KMS-11 (cell line): ENCODE results near the gene MRPS22.

ENCODE experiments used
- H2AFZ ChIP-seq: fragments of 200-600 bp; sonication (generic); 2 replicates; pipeline ENCODE4 v1.6.1; 2016; ENCODE audit warnings: antibody characterized with exemption, mixed run types, low read depth
- H3K27ac ChIP-seq: fragments of 200-600 bp; sonication (generic); 2 replicates; pipeline ENCODE4 v1.6.1; 2016; ENCODE audit warnings: mild to moderate bottlenecking, mixed run types
- H3K27me3 ChIP-seq: fragments of 200-600 bp; sonication (generic); 2 replicates; pipeline ENCODE4 v1.6.1; 2017; ENCODE audit warnings: mild to moderate bottlenecking, low read depth, mixed run types, moderate library complexity; ENCODE audit not compliant: insufficient read depth
- H3K36me3 ChIP-seq: fragments of 200-600 bp; sonication (generic); 2 replicates; pipeline ENCODE4 v1.6.1; 2017; ENCODE audit warnings: mild to moderate bottlenecking, mixed run types; ENCODE audit not compliant: insufficient read depth
- H3K4me1 ChIP-seq: fragments of 200-600 bp; sonication (generic); 2 replicates; pipeline ENCODE4 v1.6.1; 2016; ENCODE audit warnings: mild to moderate bottlenecking, low read depth, mixed run types; ENCODE audit not compliant: poor library complexity, severe bottlenecking
- H3K4me2 ChIP-seq: fragments of 200-600 bp; sonication (generic); 2 replicates; pipeline ENCODE4 v1.7.0; 2016; ENCODE audit warnings: mild to moderate bottlenecking, mixed run types
- H3K4me3 ChIP-seq: fragments of 200-600 bp; sonication (generic); IDR thresholded peaks from 2 replicates; pipeline ENCODE4 v1.6.1; 2017; ENCODE audit warnings: low read depth, low read length, mixed read lengths; ENCODE audit not compliant: insufficient read depth
- H3K79me2 ChIP-seq: fragments of 200-600 bp; sonication (generic); 2 replicates; pipeline ENCODE4 v1.6.1; 2016; ENCODE audit warnings: low read depth, mixed run types; ENCODE audit not compliant: insufficient read depth
- H3K9ac ChIP-seq: fragments of 200-600 bp; sonication (generic); 2 replicates; pipeline ENCODE4 v1.6.1; 2016; ENCODE audit warnings: mild to moderate bottlenecking, mixed run types
- H4K20me1 ChIP-seq: fragments of 200-600 bp; sonication (generic); 2 replicates; pipeline ENCODE4 v1.6.1; 2016; ENCODE audit warnings: mild to moderate bottlenecking, mixed run types; ENCODE audit not compliant: insufficient read depth
- CTCF ChIP-seq: fragments of 200-600 bp; sonication (generic); conservative IDR thresholded peaks from 2 replicates; pipeline ENCODE4 v1.6.1; 2017; ENCODE audit warnings: low read depth, mild to moderate bottlenecking, antibody characterized with exemption, low read length, moderate library complexity, mixed read lengths

The MRPS22 gene

DNA sequence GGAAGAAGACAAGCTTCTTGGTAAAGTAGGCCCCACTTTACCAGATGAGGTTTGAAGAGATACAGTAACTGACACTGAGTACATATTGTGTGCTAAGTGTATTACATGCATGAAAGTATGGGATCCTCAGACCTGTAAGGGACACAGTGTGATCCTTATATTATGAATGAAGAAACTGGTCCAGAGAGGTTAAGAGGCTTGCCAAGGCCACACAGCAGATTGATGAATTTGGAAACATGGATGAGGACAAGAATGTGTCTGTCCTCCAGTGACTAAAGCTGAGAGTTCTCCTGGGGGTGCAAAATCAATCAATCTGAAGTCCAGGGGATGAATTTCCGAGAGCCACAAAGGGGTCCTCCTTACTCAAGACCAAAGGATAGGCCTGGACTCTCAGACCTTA is 31.4 kb upstream of the MRPS22 start:
- Histone ChIP-seq H3K79me2 (no peaks in the 10 kb centered on the region), H3K4me1 (no peaks in the 10 kb centered on the region), H2AFZ (no peak overlapping the region), H4K20me1 (no peaks in the 10 kb centered on the region), H3K36me3 (no peaks in the 10 kb centered on the region), H3K27ac (no peak overlapping the region), H3K4me3 (no peak overlapping the region), H3K4me2 (no peak overlapping the region), H3K27me3 (no peaks in the 10 kb centered on the region), H3K9ac (no peak overlapping the region)
- no peak for TF ChIP-seq CTCF

- no peaks in the 10 kb centered on the region for H3K4me1 ChIP-seq
- no peaks in the 10 kb centered on the region for H4K20me1 ChIP-seq
- H3K9ac ChIP-seq: no peak overlapping the region
- H3K4me2 ChIP-seq: no peak overlapping the region
- H3K36me3 ChIP-seq: no peaks in the 10 kb centered on the region
- no peak overlapping the region for H2AFZ ChIP-seq
- no peak overlapping the region for H3K27ac ChIP-seq
- no peak overlapping the region for H3K4me3 ChIP-seq
- no peaks in the 10 kb centered on the region for H3K79me2 ChIP-seq
- H3K27me3 ChIP-seq: no peaks in the 10 kb centered on the region
- no peak for TF ChIP-seq CTCF
Measured at GRCh38 chr3:139312959-139313358, 30.9 kb upstream of the MRPS22 start.

- no peaks in the 10 kb centered on the region for H3K36me3 ChIP-seq
- no peaks in the 10 kb centered on the region for H3K4me1 ChIP-seq
- no peak overlapping the region for H3K4me2 ChIP-seq
- no peaks in the 10 kb centered on the region for H4K20me1 ChIP-seq
- no peak overlapping the region for H3K4me3 ChIP-seq
- H3K27me3 ChIP-seq: no peaks in the 10 kb centered on the region
- H3K9ac ChIP-seq: no peak overlapping the region
- H3K79me2 ChIP-seq: no peaks in the 10 kb centered on the region
- no peak overlapping the region for H2AFZ ChIP-seq
- TF ChIP-seq CTCF: no peak
- no peak overlapping the region for H3K27ac ChIP-seq
Measured at GRCh38 chr3:139313921-139314320, 29.9 kb upstream of the MRPS22 start.

GRCh38 chr3:139317215-139317614 is 26.6 kb upstream of the MRPS22 start:
- no peaks in the 10 kb centered on the region for H3K27me3 ChIP-seq
- H3K4me3 ChIP-seq: no peak overlapping the region
- no peaks in the 10 kb centered on the region for H3K4me1 ChIP-seq
- H3K79me2 ChIP-seq: no peaks in the 10 kb centered on the region
- no peak overlapping the region for H3K27ac ChIP-seq
- no peak overlapping the region for H3K4me2 ChIP-seq
- H2AFZ ChIP-seq: no peak overlapping the region
- H3K9ac ChIP-seq: no peak overlapping the region
- H3K36me3 ChIP-seq: no peaks in the 10 kb centered on the region
- no peaks in the 10 kb centered on the region for H4K20me1 ChIP-seq
- no peak for TF ChIP-seq CTCF
